ENCODE measurements around the gene RRAS.

DNA sequence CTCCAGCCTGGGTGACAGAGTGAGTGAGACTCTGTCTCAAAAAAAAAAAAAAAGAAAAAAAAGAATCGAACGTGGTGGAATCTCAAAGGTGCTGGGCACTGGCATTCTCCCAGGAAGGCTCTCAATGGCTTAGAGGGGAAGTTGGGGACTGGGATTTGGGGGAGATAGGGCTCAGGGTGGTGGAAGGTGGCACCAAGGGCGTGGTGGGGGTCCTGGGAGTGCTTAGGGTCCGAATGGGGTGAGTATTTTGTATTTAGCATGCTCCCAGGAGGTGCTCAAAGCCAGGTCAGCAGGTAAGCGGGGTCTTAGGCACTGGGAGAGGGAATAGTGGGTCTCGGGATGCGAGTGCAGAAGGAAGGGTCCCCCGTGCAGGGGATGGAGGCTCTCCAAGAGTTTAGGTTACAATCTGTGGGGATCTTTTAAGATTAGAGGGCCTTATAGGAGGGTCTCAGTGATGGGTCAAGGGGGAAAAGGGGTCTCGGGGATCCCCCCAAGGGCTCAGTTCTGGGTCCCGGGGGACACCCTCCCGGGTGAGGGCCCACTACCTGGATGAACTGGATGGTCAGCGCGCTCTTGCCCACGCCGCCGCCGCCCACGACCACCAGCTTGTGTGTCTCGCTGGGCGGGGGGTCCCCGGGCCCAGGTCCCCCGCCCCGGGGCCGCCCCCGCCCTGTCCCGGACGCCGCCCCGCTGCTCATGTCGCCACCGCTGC is 386 bp downstream of the RRAS start:
- TF ChIP-seq POLR2A (IDR thresholded peaks at IDR 0.05; ENCODE audit: low read length) (no peak), GATA1 (IDR thresholded peaks at IDR 0.05; ENCODE audit: low read depth, low read length) (no peak)
